GM12801 (cell line): ENCODE results near the gene RANBP17.

Experiments
- TF ChIP-seq, protein P1 (sequence below): IDR thresholded peaks from one replicate; pipeline ENCODE4 v1.5.1; 2011; ENCODE audit warnings: control low read depth; ENCODE audit not compliant: insufficient read length; ENCODE audit errors: extremely low read depth

The RANBP17 gene

GRCh38 chr5:171312129-171312974 lies 450.5 kb downstream of the RANBP17 start:
- TF ChIP-seq, protein P1, sequence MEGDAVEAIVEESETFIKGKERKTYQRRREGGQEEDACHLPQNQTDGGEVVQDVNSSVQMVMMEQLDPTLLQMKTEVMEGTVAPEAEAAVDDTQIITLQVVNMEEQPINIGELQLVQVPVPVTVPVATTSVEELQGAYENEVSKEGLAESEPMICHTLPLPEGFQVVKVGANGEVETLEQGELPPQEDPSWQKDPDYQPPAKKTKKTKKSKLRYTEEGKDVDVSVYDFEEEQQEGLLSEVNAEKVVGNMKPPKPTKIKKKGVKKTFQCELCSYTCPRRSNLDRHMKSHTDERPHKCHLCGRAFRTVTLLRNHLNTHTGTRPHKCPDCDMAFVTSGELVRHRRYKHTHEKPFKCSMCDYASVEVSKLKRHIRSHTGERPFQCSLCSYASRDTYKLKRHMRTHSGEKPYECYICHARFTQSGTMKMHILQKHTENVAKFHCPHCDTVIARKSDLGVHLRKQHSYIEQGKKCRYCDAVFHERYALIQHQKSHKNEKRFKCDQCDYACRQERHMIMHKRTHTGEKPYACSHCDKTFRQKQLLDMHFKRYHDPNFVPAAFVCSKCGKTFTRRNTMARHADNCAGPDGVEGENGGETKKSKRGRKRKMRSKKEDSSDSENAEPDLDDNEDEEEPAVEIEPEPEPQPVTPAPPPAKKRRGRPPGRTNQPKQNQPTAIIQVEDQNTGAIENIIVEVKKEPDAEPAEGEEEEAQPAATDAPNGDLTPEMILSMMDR = no peak

- TF ChIP-seq, protein P1 = no peak
Observed at GRCh38 chr5:171313481-171314206, 451.8 kb downstream of the RANBP17 start.

DNA sequence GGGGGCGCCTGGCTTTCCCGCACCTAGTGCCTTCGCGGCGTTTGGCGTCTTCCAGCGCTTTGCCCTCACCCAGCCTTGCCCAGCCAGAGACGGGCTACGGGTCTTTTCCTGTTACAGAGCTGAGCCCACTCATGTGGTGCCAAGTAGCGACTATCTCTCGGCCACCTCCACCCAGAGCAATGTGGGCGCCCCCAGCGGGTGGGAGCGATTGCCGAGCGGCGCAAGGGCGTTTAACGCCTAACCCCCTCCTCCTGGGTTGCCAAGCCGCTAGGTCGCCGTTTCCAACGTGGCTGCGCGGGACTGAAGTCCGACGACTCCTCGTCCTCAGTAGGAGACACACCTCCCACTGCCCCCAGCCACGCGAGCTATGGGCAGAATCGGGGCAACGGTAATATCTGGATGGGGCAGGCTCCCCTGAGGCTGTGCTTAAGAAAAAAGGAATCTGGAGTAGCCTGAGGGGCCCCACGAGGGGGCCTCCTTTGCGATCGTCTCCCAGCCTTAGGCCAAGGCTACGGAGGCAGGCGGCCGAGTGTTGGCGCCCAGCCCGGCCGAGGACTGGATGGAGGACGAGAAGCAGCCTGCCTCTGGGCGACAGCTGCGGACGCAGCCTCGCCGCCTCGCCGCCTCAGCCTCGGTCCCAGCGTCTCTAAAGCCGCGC lies 453.0 kb downstream of the RANBP17 start:
- TF ChIP-seq, protein P1 = no peak

DNA sequence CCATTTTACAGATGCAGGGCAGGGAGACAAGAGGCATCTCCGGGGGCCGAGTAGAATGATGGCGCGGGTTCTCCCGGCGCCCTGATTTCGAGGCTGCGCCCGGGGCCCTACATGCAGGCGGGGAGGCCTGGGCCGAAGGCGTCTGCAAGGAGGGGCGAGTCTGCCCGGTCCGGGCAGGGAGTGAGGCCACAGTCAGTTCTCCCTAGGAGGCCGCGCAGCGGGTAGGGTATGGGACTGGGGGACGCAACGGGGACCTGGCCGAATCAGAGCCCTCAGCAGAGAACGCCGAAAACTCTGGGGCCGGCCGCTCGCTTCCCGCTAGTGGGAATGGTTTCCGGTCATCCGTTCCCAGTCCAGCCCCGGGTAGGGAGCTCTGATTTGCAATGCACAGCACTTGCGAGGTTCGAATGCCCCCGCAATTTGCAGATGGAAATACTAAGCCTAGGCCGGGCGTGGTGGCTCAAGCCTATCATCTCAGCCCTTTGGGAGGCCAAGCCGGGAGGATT lies 453.6 kb downstream of the RANBP17 start:
- TF ChIP-seq, protein P1 = no peak

GRCh38 chr5:171315925-171316257 lies 454.1 kb downstream of the RANBP17 start:
- TF ChIP-seq, protein P1 = no peak

- TF ChIP-seq, protein P1 = no peak
Observed at GRCh38 chr5:171316258-171317121, 454.7 kb downstream of the RANBP17 start.
